Measurements from ENCODE around the gene SCFD2.

DNA sequence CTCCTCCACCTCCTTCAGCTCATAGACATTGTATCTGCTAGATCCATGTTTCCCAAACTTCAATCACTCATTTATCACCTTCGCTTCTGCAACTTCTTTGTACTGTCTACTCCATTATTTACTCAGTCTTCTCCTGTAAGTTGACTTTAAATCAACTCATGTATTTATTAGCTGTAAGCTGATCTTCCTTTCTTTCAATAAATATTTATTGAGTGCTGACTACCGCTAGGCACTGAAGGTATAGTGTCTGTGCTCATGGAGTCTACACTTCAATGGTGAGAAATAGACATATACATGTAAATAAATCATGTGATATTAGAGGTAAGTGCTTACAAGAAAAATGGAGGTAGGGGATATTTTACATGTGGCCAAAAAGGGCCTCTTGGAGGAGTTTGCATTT lies 429.1 kb downstream of the SCFD2 start:
- TF ChIP-seq, protein P1, sequence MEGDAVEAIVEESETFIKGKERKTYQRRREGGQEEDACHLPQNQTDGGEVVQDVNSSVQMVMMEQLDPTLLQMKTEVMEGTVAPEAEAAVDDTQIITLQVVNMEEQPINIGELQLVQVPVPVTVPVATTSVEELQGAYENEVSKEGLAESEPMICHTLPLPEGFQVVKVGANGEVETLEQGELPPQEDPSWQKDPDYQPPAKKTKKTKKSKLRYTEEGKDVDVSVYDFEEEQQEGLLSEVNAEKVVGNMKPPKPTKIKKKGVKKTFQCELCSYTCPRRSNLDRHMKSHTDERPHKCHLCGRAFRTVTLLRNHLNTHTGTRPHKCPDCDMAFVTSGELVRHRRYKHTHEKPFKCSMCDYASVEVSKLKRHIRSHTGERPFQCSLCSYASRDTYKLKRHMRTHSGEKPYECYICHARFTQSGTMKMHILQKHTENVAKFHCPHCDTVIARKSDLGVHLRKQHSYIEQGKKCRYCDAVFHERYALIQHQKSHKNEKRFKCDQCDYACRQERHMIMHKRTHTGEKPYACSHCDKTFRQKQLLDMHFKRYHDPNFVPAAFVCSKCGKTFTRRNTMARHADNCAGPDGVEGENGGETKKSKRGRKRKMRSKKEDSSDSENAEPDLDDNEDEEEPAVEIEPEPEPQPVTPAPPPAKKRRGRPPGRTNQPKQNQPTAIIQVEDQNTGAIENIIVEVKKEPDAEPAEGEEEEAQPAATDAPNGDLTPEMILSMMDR (IDR thresholded peaks at IDR 0.05 in 4 of 5, conservative IDR thresholded peaks at IDR 0.05 in 1 of 5) = no peak
- no peak for TF ChIP-seq POLR2A (IDR thresholded peaks at IDR 0.05)
